ENCODE measurements around the gene ZNF235. TPM values are rescaled to one million over a fixed set of nuclear protein-coding genes. Genes with fewer than 3 reads are reported as not detected.

The ZNF235 gene
- total and polyA plus RNA-seq, 2 donors (not counting 3 experiments of a cell fraction or from before 2014, with no cell fraction given): 2.0 to 5.2 TPM

DNA sequence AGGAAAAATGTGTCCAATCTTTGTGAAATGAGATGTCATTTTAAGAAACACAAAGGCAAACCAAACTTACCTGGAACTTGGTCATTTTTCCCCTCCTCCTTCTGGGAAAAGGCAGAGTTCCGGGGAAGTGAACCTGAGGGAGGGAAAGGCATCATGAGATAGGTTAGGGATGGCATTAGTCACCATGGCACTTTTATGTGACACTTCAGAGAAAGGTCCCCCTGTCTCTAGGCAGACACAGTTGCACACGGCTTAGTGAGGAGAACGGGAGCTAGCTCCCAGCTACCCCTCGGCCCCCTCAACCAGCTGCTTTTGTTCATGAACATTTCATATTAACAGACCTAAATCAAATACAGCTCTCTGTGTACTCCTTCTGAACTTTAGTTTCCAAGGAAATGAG lies 1.5 kb downstream of the ZNF235 start:
- no peak overlapping the region for H3K9ac ChIP-seq (replicated peaks; ENCODE audit: extremely low read depth, insufficient read depth, low read length)
- ChIA-PET POLR2A (no interaction called here), CTCF (no interaction called here)
- peaks cover 5% of the 10 kb centered on the region for H3K4me1 ChIP-seq (ENCODE audit: control insufficient read depth, extremely low read depth, insufficient read depth, low read length)
- no peak for DNase-seq (ENCODE audit: low read depth, low spot score)
- intact Hi-C loops (cut with micrococcal nuclease) (loop anchor here (10.0 kb wide), 2 partner anchors 139 to 299 kb away; partner anchors contain the start of genes ZNF226 and ZNF230), dilution Hi-C loops (cut with MboI; ENCODE audit: extremely low pct_ligation_motif_present, low sequenced_read_pairs) (no loop called here)
- H3K36me3 ChIP-seq (ENCODE audit: control insufficient read depth in 2 of 2, extremely low read depth in 1 of 2, insufficient read depth in 2 of 2, low read length in 2 of 2): peaks cover 3% of the 10 kb centered on the region in 2 experiments
- no TSS peak for BruUV-seq (replicated peaks)
- TF ChIP-seq GATA2 (IDR thresholded peaks at IDR 0.05; ENCODE audit: insufficient read depth, insufficient read length, low read depth, low read length) (no peak), FOS (IDR thresholded peaks at IDR 0.05; ENCODE audit: borderline replicate concordance, insufficient read depth, low read length) (no peak), POLR2A (IDR thresholded peaks at IDR 0.05; ENCODE audit: low read depth, low read length) (no peak), EZH2 (IDR thresholded peaks at IDR 0.05; ENCODE audit: borderline replicate concordance, low read depth, low read length, severe bottlenecking) (no peak), POLR2AphosphoS5 (IDR thresholded peaks at IDR 0.05; ENCODE audit: insufficient read depth, low read depth, low read length) (no peak), MYC (IDR thresholded peaks at IDR 0.05; ENCODE audit: low read depth, low read length) (no peak), JUN (IDR thresholded peaks at IDR 0.05; ENCODE audit: borderline replicate concordance, insufficient read depth, insufficient read length, low read depth) (no peak)
- TF ChIP-seq, protein P1, sequence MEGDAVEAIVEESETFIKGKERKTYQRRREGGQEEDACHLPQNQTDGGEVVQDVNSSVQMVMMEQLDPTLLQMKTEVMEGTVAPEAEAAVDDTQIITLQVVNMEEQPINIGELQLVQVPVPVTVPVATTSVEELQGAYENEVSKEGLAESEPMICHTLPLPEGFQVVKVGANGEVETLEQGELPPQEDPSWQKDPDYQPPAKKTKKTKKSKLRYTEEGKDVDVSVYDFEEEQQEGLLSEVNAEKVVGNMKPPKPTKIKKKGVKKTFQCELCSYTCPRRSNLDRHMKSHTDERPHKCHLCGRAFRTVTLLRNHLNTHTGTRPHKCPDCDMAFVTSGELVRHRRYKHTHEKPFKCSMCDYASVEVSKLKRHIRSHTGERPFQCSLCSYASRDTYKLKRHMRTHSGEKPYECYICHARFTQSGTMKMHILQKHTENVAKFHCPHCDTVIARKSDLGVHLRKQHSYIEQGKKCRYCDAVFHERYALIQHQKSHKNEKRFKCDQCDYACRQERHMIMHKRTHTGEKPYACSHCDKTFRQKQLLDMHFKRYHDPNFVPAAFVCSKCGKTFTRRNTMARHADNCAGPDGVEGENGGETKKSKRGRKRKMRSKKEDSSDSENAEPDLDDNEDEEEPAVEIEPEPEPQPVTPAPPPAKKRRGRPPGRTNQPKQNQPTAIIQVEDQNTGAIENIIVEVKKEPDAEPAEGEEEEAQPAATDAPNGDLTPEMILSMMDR (IDR thresholded peaks at IDR 0.05; ENCODE audit: extremely low read depth in 1 of 2, insufficient read depth in 1 of 2, low read depth in 1 of 2, low read length in 2 of 2): no peak
- TF ChIP-seq, protein P2, sequence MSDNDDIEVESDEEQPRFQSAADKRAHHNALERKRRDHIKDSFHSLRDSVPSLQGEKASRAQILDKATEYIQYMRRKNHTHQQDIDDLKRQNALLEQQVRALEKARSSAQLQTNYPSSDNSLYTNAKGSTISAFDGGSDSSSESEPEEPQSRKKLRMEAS (IDR thresholded peaks at IDR 0.05; ENCODE audit: insufficient read depth, insufficient read length): no peak
- no peak overlapping the region for H3K4me3 ChIP-seq (replicated peaks in 1 of 3; ENCODE audit: insufficient read depth in 1 of 3, low read depth in 1 of 3, low read length in 3 of 3)
- H2AFZ ChIP-seq (ENCODE audit: low read depth, low read length): no peak overlapping the region
- H3K4me2 ChIP-seq (ENCODE audit: insufficient read depth, low read length): no peak overlapping the region
- H4K20me1 ChIP-seq (replicated peaks; ENCODE audit: control insufficient read depth, extremely low read depth, insufficient read depth, low read length): no peaks in the 10 kb centered on the region
- no peaks in the 10 kb centered on the region for H3K27me3 ChIP-seq (ENCODE audit: control insufficient read depth in 2 of 2, insufficient read depth in 2 of 2, low read length in 2 of 2)
- no peak overlapping the region for H3K27ac ChIP-seq (ENCODE audit: insufficient read depth, low read depth, low read length)
- no peaks in the 10 kb centered on the region for H3K9me1 ChIP-seq (replicated peaks; ENCODE audit: control insufficient read depth, extremely low read depth, insufficient read depth, low read length)
- no peaks in the 10 kb centered on the region for H3K9me3 ChIP-seq (replicated peaks; ENCODE audit: control insufficient read depth, insufficient read depth, low read length)
- no peaks in the 10 kb centered on the region for H3K79me2 ChIP-seq (ENCODE audit: control insufficient read depth, insufficient read depth, low read length)
- no peak for FAIRE-seq

Data from endothelial cell of umbilical vein (primary cell).